ENCODE measurements around the gene GRK6. TPM values are rescaled to one million over a fixed set of nuclear protein-coding genes. Genes with fewer than 3 reads are reported as not detected.

Gene GRK6
- polyA plus RNA-seq, 1 donor from 2014 or later: 22.6 TPM

DNA sequence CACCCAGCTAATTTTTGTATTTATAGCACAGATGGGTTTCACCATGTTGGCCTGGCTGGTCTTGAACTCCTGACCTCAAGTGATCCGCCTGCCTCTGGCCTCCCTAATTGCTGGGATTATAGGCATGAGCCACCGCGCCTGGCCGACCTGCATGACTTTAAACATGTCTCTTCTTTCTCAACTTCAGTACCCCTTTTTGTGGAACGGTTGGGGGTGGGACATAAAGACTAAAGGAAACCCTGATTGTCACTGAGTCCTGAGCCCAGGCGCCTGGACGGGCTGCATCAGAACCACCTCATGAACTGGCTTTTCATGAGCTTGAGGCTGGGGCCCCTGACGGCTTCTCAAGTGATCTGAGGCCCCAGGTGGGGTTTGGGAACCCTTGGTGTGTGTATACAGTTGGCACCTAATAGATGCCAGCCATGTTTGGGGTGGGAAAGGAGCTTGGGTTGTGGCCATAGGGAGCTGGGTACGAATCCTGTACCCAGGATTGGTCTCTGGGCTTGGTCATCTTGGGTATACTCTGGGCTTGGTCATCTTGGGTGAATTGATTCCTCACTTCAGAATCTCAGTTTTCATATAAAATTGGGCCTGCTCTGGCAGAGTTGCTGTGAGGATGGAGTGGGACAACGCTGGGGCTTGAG, 2.2 kb downstream of the GRK6 start:
- H4K20me1 ChIP-seq (ENCODE audit: insufficient read depth): no peaks in the 10 kb centered on the region
- no peak overlapping the region for H3K4me3 ChIP-seq (ENCODE audit: low read length)
- no peak overlapping the region for H3K27ac ChIP-seq (ENCODE audit: low read length)
- TF ChIP-seq RAD21 (conservative IDR thresholded peaks at IDR 0.05) (no peak), POLR2AphosphoS5 (IDR thresholded peaks at IDR 0.05) (no peak), EZH2 (IDR thresholded peaks at IDR 0.05; ENCODE audit: borderline replicate concordance, insufficient read depth, low read length, poor library complexity, severe bottlenecking) (no peak), EP300 (conservative IDR thresholded peaks at IDR 0.05; ENCODE audit: poor library complexity, severe bottlenecking) (no peak)
- TF ChIP-seq, protein P1, sequence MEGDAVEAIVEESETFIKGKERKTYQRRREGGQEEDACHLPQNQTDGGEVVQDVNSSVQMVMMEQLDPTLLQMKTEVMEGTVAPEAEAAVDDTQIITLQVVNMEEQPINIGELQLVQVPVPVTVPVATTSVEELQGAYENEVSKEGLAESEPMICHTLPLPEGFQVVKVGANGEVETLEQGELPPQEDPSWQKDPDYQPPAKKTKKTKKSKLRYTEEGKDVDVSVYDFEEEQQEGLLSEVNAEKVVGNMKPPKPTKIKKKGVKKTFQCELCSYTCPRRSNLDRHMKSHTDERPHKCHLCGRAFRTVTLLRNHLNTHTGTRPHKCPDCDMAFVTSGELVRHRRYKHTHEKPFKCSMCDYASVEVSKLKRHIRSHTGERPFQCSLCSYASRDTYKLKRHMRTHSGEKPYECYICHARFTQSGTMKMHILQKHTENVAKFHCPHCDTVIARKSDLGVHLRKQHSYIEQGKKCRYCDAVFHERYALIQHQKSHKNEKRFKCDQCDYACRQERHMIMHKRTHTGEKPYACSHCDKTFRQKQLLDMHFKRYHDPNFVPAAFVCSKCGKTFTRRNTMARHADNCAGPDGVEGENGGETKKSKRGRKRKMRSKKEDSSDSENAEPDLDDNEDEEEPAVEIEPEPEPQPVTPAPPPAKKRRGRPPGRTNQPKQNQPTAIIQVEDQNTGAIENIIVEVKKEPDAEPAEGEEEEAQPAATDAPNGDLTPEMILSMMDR (IDR thresholded peaks at IDR 0.05; ENCODE audit: poor library complexity, severe bottlenecking): no peak
- no peaks in the 10 kb centered on the region for H3F3A ChIP-seq (ENCODE audit: insufficient read depth, low read length, poor library complexity, severe bottlenecking)
- no peak overlapping the region for H3K9ac ChIP-seq (ENCODE audit: low read length)
- H3K27me3 ChIP-seq (ENCODE audit: insufficient read depth, low read depth, low read length): no peaks in the 10 kb centered on the region
- no peaks in the 10 kb centered on the region for H3K9me3 ChIP-seq (ENCODE audit: low read length)
- no peaks in the 10 kb centered on the region for H3K36me3 ChIP-seq (ENCODE audit: insufficient read depth, low read length)
- no peaks in the 10 kb centered on the region for H3K9me2 ChIP-seq (ENCODE audit: insufficient read depth, low read length)
- H3K4me2 ChIP-seq (ENCODE audit: low read length): no peak overlapping the region
- H2AFZ ChIP-seq (ENCODE audit: low read depth, low read length): no peak overlapping the region
- H3K79me2 ChIP-seq (replicated peaks; ENCODE audit: insufficient read depth, low read length): peaks cover 18% of the 10 kb centered on the region

- Histone ChIP-seq H2AFZ (ENCODE audit: low read depth, low read length) (no peak overlapping the region), H3K9ac (ENCODE audit: low read length) (no peak overlapping the region), H4K20me1 (ENCODE audit: insufficient read depth) (no peaks in the 10 kb centered on the region), H3K27ac (ENCODE audit: low read length) (no peak overlapping the region), H3K27me3 (ENCODE audit: insufficient read depth, low read depth, low read length) (no peaks in the 10 kb centered on the region), H3K9me2 (ENCODE audit: insufficient read depth, low read length) (no peaks in the 10 kb centered on the region), H3K9me3 (ENCODE audit: low read length) (no peaks in the 10 kb centered on the region), H3K36me3 (ENCODE audit: insufficient read depth, low read length) (no peaks in the 10 kb centered on the region), H3K4me2 (ENCODE audit: low read length) (no peak overlapping the region), H3F3A (ENCODE audit: insufficient read depth, low read length, poor library complexity, severe bottlenecking) (no peaks in the 10 kb centered on the region), H3K79me2 (replicated peaks; ENCODE audit: insufficient read depth, low read length) (peaks cover 18% of the 10 kb centered on the region), H3K4me3 (ENCODE audit: low read length) (no peak overlapping the region)
- TF ChIP-seq POLR2AphosphoS5 (IDR thresholded peaks at IDR 0.05) (no peak), EP300 (conservative IDR thresholded peaks at IDR 0.05; ENCODE audit: poor library complexity, severe bottlenecking) (no peak), MXI1 (conservative IDR thresholded peaks at IDR 0.05; ENCODE audit: poor library complexity, severe bottlenecking) (no peak), SMC3 (conservative IDR thresholded peaks at IDR 0.05; ENCODE audit: poor library complexity) (no peak), EZH2 (IDR thresholded peaks at IDR 0.05; ENCODE audit: borderline replicate concordance, insufficient read depth, low read length, poor library complexity, severe bottlenecking) (no peak), TAF1 (IDR thresholded peaks at IDR 0.05; ENCODE audit: low read depth) (no peak), RAD21 (conservative IDR thresholded peaks at IDR 0.05) (no peak)
- TF ChIP-seq, protein P1 (IDR thresholded peaks at IDR 0.05; ENCODE audit: poor library complexity, severe bottlenecking): no peak
- TF ChIP-seq, protein P2, sequence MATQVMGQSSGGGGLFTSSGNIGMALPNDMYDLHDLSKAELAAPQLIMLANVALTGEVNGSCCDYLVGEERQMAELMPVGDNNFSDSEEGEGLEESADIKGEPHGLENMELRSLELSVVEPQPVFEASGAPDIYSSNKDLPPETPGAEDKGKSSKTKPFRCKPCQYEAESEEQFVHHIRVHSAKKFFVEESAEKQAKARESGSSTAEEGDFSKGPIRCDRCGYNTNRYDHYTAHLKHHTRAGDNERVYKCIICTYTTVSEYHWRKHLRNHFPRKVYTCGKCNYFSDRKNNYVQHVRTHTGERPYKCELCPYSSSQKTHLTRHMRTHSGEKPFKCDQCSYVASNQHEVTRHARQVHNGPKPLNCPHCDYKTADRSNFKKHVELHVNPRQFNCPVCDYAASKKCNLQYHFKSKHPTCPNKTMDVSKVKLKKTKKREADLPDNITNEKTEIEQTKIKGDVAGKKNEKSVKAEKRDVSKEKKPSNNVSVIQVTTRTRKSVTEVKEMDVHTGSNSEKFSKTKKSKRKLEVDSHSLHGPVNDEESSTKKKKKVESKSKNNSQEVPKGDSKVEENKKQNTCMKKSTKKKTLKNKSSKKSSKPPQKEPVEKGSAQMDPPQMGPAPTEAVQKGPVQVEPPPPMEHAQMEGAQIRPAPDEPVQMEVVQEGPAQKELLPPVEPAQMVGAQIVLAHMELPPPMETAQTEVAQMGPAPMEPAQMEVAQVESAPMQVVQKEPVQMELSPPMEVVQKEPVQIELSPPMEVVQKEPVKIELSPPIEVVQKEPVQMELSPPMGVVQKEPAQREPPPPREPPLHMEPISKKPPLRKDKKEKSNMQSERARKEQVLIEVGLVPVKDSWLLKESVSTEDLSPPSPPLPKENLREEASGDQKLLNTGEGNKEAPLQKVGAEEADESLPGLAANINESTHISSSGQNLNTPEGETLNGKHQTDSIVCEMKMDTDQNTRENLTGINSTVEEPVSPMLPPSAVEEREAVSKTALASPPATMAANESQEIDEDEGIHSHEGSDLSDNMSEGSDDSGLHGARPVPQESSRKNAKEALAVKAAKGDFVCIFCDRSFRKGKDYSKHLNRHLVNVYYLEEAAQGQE (IDR thresholded peaks at IDR 0.05; ENCODE audit: borderline replicate concordance): no peak
These were observed 3.0 kb downstream of the GRK6 start for GRCh38 chr5:177429248-177430040.

Measured in neural cell (in vitro differentiated cells).